HEK293 (cell line): ENCODE results near the gene CAB39.

Source experiments
- ATF2 ChIP-seq: fragments of 450-650 bp; formaldehyde crosslinking; IDR thresholded peaks from 2 replicates; pipeline ENCODE4 v1.5.1; 2016; ENCODE audit warnings: missing biosample characterization, missing genetic modification characterization, low read depth
- CTCF ChIP-seq: fragments of 450-650 bp; formaldehyde crosslinking; IDR thresholded peaks from 2 replicates; pipeline ENCODE4 v1.5.1; 2016; ENCODE audit warnings: missing biosample characterization, missing genetic modification characterization
- INSM2 ChIP-seq: fragments of 450-650 bp; formaldehyde crosslinking; IDR thresholded peaks from 2 replicates; pipeline ENCODE4 v1.5.1; 2016; ENCODE audit warnings: missing biosample characterization, missing genetic modification characterization
- ZNF24 ChIP-seq: fragments of 450-650 bp; formaldehyde crosslinking; IDR thresholded peaks from 2 replicates; pipeline ENCODE4 v1.5.1; 2016; ENCODE audit warnings: missing biosample characterization, missing genetic modification characterization
- ZNF324 ChIP-seq: fragments of 450-650 bp; formaldehyde crosslinking; IDR thresholded peaks from 2 replicates; pipeline ENCODE4 v1.5.1; 2016; ENCODE audit warnings: missing biosample characterization, missing genetic modification characterization
- ZNF639 ChIP-seq: fragments of 450-650 bp; formaldehyde crosslinking; IDR thresholded peaks from 2 replicates; pipeline ENCODE4 v1.5.1; 2016; ENCODE audit warnings: missing biosample characterization, missing genetic modification characterization
- ZNF707 ChIP-seq: fragments of 450-650 bp; formaldehyde crosslinking; IDR thresholded peaks from 2 replicates; pipeline ENCODE4 v1.5.1; 2016; ENCODE audit warnings: missing biosample characterization, missing genetic modification characterization
- ZNF747 ChIP-seq: fragments of 450-650 bp; formaldehyde crosslinking; IDR thresholded peaks from 2 replicates; pipeline ENCODE4 v1.5.1; 2016; ENCODE audit warnings: missing biosample characterization, missing genetic modification characterization
- ZNF76 ChIP-seq: fragments of 450-650 bp; formaldehyde crosslinking; IDR thresholded peaks from 2 replicates; pipeline ENCODE4; 2016; ENCODE audit warnings: low read depth, missing biosample characterization, missing genetic modification characterization, borderline replicate concordance

GRCh38 chr2:230770804-230771203 is 58.2 kb downstream of the CAB39 start:
- no peak for TF ChIP-seq CTCF
- no peak for TF ChIP-seq ZNF747 (tag by site-specific recombination)
- TF ChIP-seq ZNF76 (tag by site-specific recombination) = no peak
- no peak for TF ChIP-seq ATF2 (tag by site-specific recombination)
- no peak for TF ChIP-seq INSM2 (tag by site-specific recombination)
- no peak for TF ChIP-seq ZNF639 (tag by site-specific recombination)
- no peak for TF ChIP-seq ZNF24 (tag by site-specific recombination)
- no peak for TF ChIP-seq ZNF324 (tag by site-specific recombination)
- TF ChIP-seq ZNF707 (tag by site-specific recombination) = no peak
